K562 (cell line): ENCODE measurements around the gene PRDM12. TPM values are rescaled to one million over a fixed set of nuclear protein-coding genes. Genes with fewer than 3 reads are reported as not detected.

Experiments used
- ATAC-seq: fragments of 200-7000 bp; cut with Tn5 transposase; 3 replicates; pipeline ENCODE4 v1.9.1; 2020; ENCODE audit warnings: moderate library complexity
- BruUV-seq: library from RNA; stranded (reverse); fragments of 400-500 nt; replicated peaks from 2 replicates; lab custom pipeline; 2021; lab: Mats Ljungman, UMichigan
- CTCF ChIA-PET: fragments of 300-600 bp; formaldehyde crosslinking; extraction: SDS; loops from one replicate; lab custom pipeline; 2021; ENCODE audit warnings: low intra/inter-chr PET ratio; lab: Yijun Ruan, JAX
- POLR2A ChIA-PET: fragments of 300-600, 350-650 bp; sonication (Branson Sonifier 250); formaldehyde crosslinking; extraction: SDS; loops from one replicate; lab custom pipeline; 2021; ENCODE audit warnings: antibody characterized with exemption, inconsistent platforms; lab: Yijun Ruan, JAX
- DNase-seq, 4 experiments: peaks; one replicate each; pipeline versions ENCODE4 v3.0.0 to v3.0.0-alpha.2; 2011 to 2018; ENCODE audit warnings: low spot score in 3 of 4, mixed read lengths in 3 of 4; ENCODE audit errors: extremely low read depth in 1 of 4
- FAIRE-seq: peaks from 2 replicates; lab custom pipeline; 2011; peaks lifted over from hg19 to GRCh38; lab: Jason Lieb, UNC
- H2AFZ ChIP-seq: 2 replicates; pipeline ENCODE4 v1.6.0; 2011; ENCODE audit warnings: low read depth, low read length, control low read depth, inconsistent platforms
- H3K27ac ChIP-seq: fragments of 200-600 bp; 3 replicates; pipeline ENCODE4 v1.8.0; 2011; ENCODE audit warnings: low read depth, mild to moderate bottlenecking, control low read depth, inconsistent platforms, low read length, moderate library complexity, mixed read lengths; ENCODE audit errors: extremely low read depth
- H3K27me3 ChIP-seq, 2 experiments: fragments of 300-600 bp in 1 of 2; 2 replicates in 1 of 2; 3 replicates in 1 of 2; pipeline versions ENCODE4 v1.6.0 to v1.8.0; 2011; ENCODE audit warnings: inconsistent platforms in 2 of 2, low read length in 2 of 2, mild to moderate bottlenecking in 1 of 2, mixed read lengths in 1 of 2, moderate library complexity in 1 of 2; ENCODE audit not compliant: control insufficient read depth in 2 of 2, insufficient read depth in 2 of 2
- H3K36me3 ChIP-seq: fragments of 300-600 bp; 3 replicates; pipeline ENCODE4 v1.8.0; 2011; ENCODE audit warnings: mild to moderate bottlenecking, low read length, inconsistent platforms; ENCODE audit not compliant: control insufficient read depth, insufficient read depth
- H3K4me1 ChIP-seq, 2 experiments: fragments of 200-600 bp in 1 of 2; replicated peaks in 1 of 2; 2 replicates in 1 of 2; 3 replicates in 1 of 2; pipeline versions ENCODE4 v1.5.1 to v1.8.0; 2011; ENCODE audit warnings: inconsistent platforms in 2 of 2, low read length in 2 of 2, mild to moderate bottlenecking in 1 of 2, mixed read lengths in 1 of 2, moderate library complexity in 1 of 2; ENCODE audit not compliant: control insufficient read depth in 2 of 2, insufficient read depth in 2 of 2
- H3K4me2 ChIP-seq: 2 replicates; pipeline ENCODE4 v1.6.1; 2011; ENCODE audit warnings: low read length, control low read depth, inconsistent platforms, mixed read lengths; ENCODE audit not compliant: insufficient read depth
- H3K4me3 ChIP-seq: fragments of 200-600 bp; sonication (generic), shearing (Covaris generic); 2 replicates; pipeline ENCODE4 v1.5.1; 2016; ENCODE audit warnings: control low read depth, inconsistent platforms
- H3K79me2 ChIP-seq: fragments of 200-600 bp; 3 replicates; pipeline ENCODE4 v1.8.0; 2011; ENCODE audit warnings: low read length, inconsistent platforms; ENCODE audit not compliant: control insufficient read depth, insufficient read depth
- H3K9ac ChIP-seq, 2 experiments: 2 replicates each; pipeline versions ENCODE4 v1.6.0 to v1.6.1; 2011; ENCODE audit warnings: low read depth in 2 of 2, low read length in 2 of 2, control low read depth in 1 of 2, inconsistent platforms in 1 of 2, mild to moderate bottlenecking in 1 of 2, mixed read lengths in 1 of 2; ENCODE audit not compliant: insufficient read depth in 1 of 2
- H3K9me1 ChIP-seq: one replicate; pipeline ENCODE4 v1.6.0; 2011; ENCODE audit warnings: inconsistent platforms, mild to moderate bottlenecking, low read length, moderate library complexity; ENCODE audit not compliant: control insufficient read depth, insufficient read depth
- H3K9me3 ChIP-seq: replicated peaks from 2 replicates; pipeline ENCODE4 v1.5.1; 2011; ENCODE audit warnings: low read depth, low read length, inconsistent platforms; ENCODE audit not compliant: control insufficient read depth, insufficient read depth
- H4K20me1 ChIP-seq: replicated peaks from 2 replicates; pipeline ENCODE4 v1.6.1; 2011; ENCODE audit warnings: low read length, inconsistent platforms, mixed read lengths; ENCODE audit not compliant: control insufficient read depth, insufficient read depth
- BACH1 ChIP-seq: fragments of 200-800 bp; sonication (Bioruptor generic); IDR thresholded peaks from 2 replicates; pipeline ENCODE4 v1.6.1; 2016; ENCODE audit warnings: missing genetic modification characterization, missing compliant biosample characterization
- CBX3 ChIP-seq, 2 experiments: IDR thresholded peaks; 1 replicate in 1 of 2; 2 replicates in 1 of 2; pipeline ENCODE4 v1.6.1; 2012; ENCODE audit warnings: inconsistent platforms in 2 of 2, low read length in 2 of 2, borderline replicate concordance in 1 of 2, control low read depth in 1 of 2
- CTCFL ChIP-seq: IDR thresholded peaks from 2 replicates; pipeline ENCODE4 v1.6.1; 2011; ENCODE audit warnings: borderline replicate concordance, low read depth, mild to moderate bottlenecking, moderate library complexity, low read length; ENCODE audit not compliant: insufficient read depth, poor library complexity, severe bottlenecking
- FOXA3 ChIP-seq, 2 experiments: fragments of 450-650 bp in 1 of 2; sonication (generic) in 1 of 2; formaldehyde crosslinking; IDR thresholded peaks in 1 of 2; conservative IDR thresholded peaks in 1 of 2; 2 replicates each; pipeline versions ENCODE4 v1.4.0 to v1.8.0; 2020 to 2022; ENCODE audit warnings: mild to moderate bottlenecking in 2 of 2, missing genetic modification reagents in 1 of 2
- FOXO4 ChIP-seq: fragments of 450-650 bp; formaldehyde crosslinking; IDR thresholded peaks from 2 replicates; pipeline ENCODE4 v1.4.0; 2020; ENCODE audit warnings: mild to moderate bottlenecking, moderate library complexity
- MEF2A ChIP-seq: IDR thresholded peaks from 2 replicates; pipeline ENCODE4 v1.6.1; 2011; ENCODE audit warnings: low read depth, mild to moderate bottlenecking, low read length, moderate library complexity; ENCODE audit not compliant: control insufficient read depth
- NFE2L1 ChIP-seq: fragments of 450-650 bp; IDR thresholded peaks from 2 replicates; pipeline ENCODE4 v1.6.1; 2016; ENCODE audit warnings: missing genetic modification characterization, low read depth, mild to moderate bottlenecking, missing compliant biosample characterization, moderate library complexity, borderline replicate concordance
- NR3C1 ChIP-seq: sonication (generic); formaldehyde crosslinking; IDR thresholded peaks from 2 replicates; pipeline ENCODE4 v1.8.1; 2022; ENCODE audit warnings: missing genetic modification reagents
- RBM39 ChIP-seq: fragments of 200-400 bp; formaldehyde crosslinking; optimal IDR thresholded peaks from 2 replicates; pipeline ENCODE3; 2018; ENCODE audit warnings: low read depth, low read length
- TEAD2 ChIP-seq: fragments of 450-650 bp; IDR thresholded peaks from 2 replicates; pipeline ENCODE4 v1.6.1; 2016; ENCODE audit warnings: missing genetic modification characterization, control low read depth, missing compliant biosample characterization
- ZBTB26 ChIP-seq: fragments of 450-650 bp; formaldehyde crosslinking; IDR thresholded peaks from 2 replicates; pipeline ENCODE4 v1.4.0; 2022; ENCODE audit warnings: missing genetic modification characterization
- ZNF277 ChIP-seq: fragments of 250-450 bp; sonication (Bioruptor Pico); IDR thresholded peaks from 2 replicates; pipeline ENCODE4 v1.8.0; 2022; ENCODE audit warnings: inconsistent platforms, mild to moderate bottlenecking, moderate library complexity, borderline replicate concordance
- ZNF717 ChIP-seq: fragments of 250-450 bp; sonication (Bioruptor Pico); IDR thresholded peaks from 2 replicates; pipeline ENCODE4 v1.5.0; 2021
- ZNF778 ChIP-seq: fragments of 450-650 bp; formaldehyde crosslinking; IDR thresholded peaks from 2 replicates; pipeline ENCODE4 v1.4.0; 2020; ENCODE audit warnings: mild to moderate bottlenecking, moderate library complexity
- ZNF79 ChIP-seq: fragments of 250-450 bp; sonication (Bioruptor Pico); IDR thresholded peaks from 2 replicates; pipeline ENCODE4 v1.4.0; 2020; ENCODE audit warnings: low read depth, mild to moderate bottlenecking, moderate library complexity
- ZNF830 ChIP-seq: fragments of 250-450 bp; sonication (Bioruptor Pico); IDR thresholded peaks from 2 replicates; pipeline ENCODE4 v1.5.0; 2021; ENCODE audit warnings: mild to moderate bottlenecking
- WGBS: fragments of 100-300 bp; shearing (Covaris generic); methylation state at CpG from one replicate; pipeline ENCODE4 v1.1.6; 2016; ENCODE audit warnings: low coverage, mixed read lengths; ENCODE audit not compliant: insufficient coverage; ENCODE audit errors: missing lambda C conversion rate; 5-methylcytosine and 5-hydroxymethylcytosine counted together
- in situ Hi-C: fragments of 300-500 bp; cut with MboI; formaldehyde crosslinking; loops from 4 replicates; pipeline ENCODE4 v1.15.0; 2018; ENCODE audit warnings: inconsistent platforms, mixed read lengths
- intact Hi-C: fragments of 100-400 bp; cut with micrococcal nuclease; formaldehyde crosslinking; loops from 2 replicates; pipeline ENCODE4 v1.14.2; 2022
- polyA plus RNA-seq, 8 experiments: library from polyadenylated mRNA; depleted of rRNA in 4 of 8; stranded (reverse) in 5 of 8; unstranded in 3 of 8; fragments of >200 nt; fragmentation: Nextera tagmentation in 2 of 8; fragmentation: Illumina TruSeq in 1 of 8; extraction: Ambion mirVana in 2 of 8; extraction: Trizol in 1 of 8; gene quantifications; 2 replicates each; pipeline versions ENCODE4 v1.2.1 to v1.2.3, GENCODE V29; 2011 to 2014; ENCODE audit warnings: inconsistent platforms in 1 of 8, missing spikeins in 1 of 8
- total RNA-seq, 7 experiments: library from RNA; depleted of rRNA in 6 of 7; stranded (reverse); fragments of >200 nt in 6 of 7; fragmentation: Illumina TruSeq in 2 of 7; extraction: Trizol in 2 of 7; gene quantifications; 2 replicates each; pipeline versions ENCODE4 v1.2.1 to v1.2.3, GENCODE V29; 2011 to 2021; ENCODE audit warnings: low replicate concordance in 1 of 7

Gene PRDM12
- total and polyA plus RNA-seq, 9 of the 15 experiments (the other 6 are each of a cell fraction or from before 2014, with no cell fraction given): 0.04 to 0.22 (median 0.07) TPM; not detected in 3

- no peak for TF ChIP-seq CTCFL
- TF ChIP-seq CBX3 (IDR thresholded peaks at IDR 0.05; ENCODE audit: borderline replicate concordance in 1 of 2, low read length in 2 of 2): no peak
- TF ChIP-seq NR3C1: no peak
- no peak for TF ChIP-seq FOXO4
- no peak for TF ChIP-seq MEF2A
- no peak for TF ChIP-seq TEAD2
- TF ChIP-seq RBM39: no peak
- TF ChIP-seq ZNF717 (CRISPR knock-in tag): no peak
- TF ChIP-seq, all 486 proteins: peak for 0
Measured at GRCh38 chr9:130729145-130729544, 64.8 kb downstream of the PRDM12 start (continued).

GRCh38 chr9:130731355-130731754 is 67.0 kb downstream of the PRDM12 start:
- CTCF ChIA-PET: no interaction called here
- Histone ChIP-seq H2AFZ (no peak overlapping the region), H3K79me2 (peaks cover 3% of the 10 kb centered on the region; the same call in 2 of the 3 replicates), H3K27me3 (no peaks in the 10 kb centered on the region), H3K4me1 (no peaks in the 10 kb centered on the region), H4K20me1 (no peaks in the 10 kb centered on the region), H3K9ac (no peak overlapping the region), H3K27ac (no peak overlapping the region), H3K9me1 (no peaks in the 10 kb centered on the region), H3K36me3 (peaks cover 36% of the 10 kb centered on the region), H3K9me3 (no peaks in the 10 kb centered on the region), H3K4me2 (no peak overlapping the region), H3K4me3 (no peak overlapping the region)
- intact Hi-C loops (no loop called here), in situ Hi-C loops (no loop called here)
- POLR2A ChIA-PET: interaction anchor here (0.6 to 3.5 kb wide), 6 partner anchors 10 to 60 kb away, joined by 3 to 20 read pairs (median 4); no protein-coding TSS in a partner anchor
- ATAC-seq: no peak
- WGBS: 60% methylated on average over 2 of the region's 2 CpGs
- no peak for DNase-seq
- BruUV-seq: no TSS peak
- no peak for FAIRE-seq
- TF ChIP-seq ZBTB26 (no peak), ZNF830 (CRISPR knock-in tag) (no peak), BACH1 (tag) (no peak), ZNF79 (CRISPR knock-in tag) (no peak), ZNF277 (CRISPR knock-in tag) (no peak), NFE2L1 (tag) (no peak), ZNF778 (CRISPR knock-in tag) (no peak), FOXA3 (CRISPR knock-in tag; conservative IDR thresholded peaks at IDR 0.05 in 1 of 2, IDR thresholded peaks at IDR 0.05 in 1 of 2) (no peak)
